OCI-LY7 (cell line): Measurements from ENCODE around the gene KNG1. TPM values are rescaled to one million over a fixed set of nuclear protein-coding genes. Genes with fewer than 3 reads are reported as not detected.

ENCODE experiments used
- BruUV-seq: library from RNA; stranded (reverse); fragments of 400-500 nt; replicated peaks from 2 replicates; lab custom pipeline; 2021; lab: Mats Ljungman, UMichigan
- CTCF ChIA-PET: fragments of 300-600 bp; sonication (Branson Sonifier 250); formaldehyde crosslinking; loops from one replicate; lab custom pipeline; 2022; ENCODE audit warnings: antibody characterized with exemption; ENCODE audit not compliant: unreplicated experiment; lab: Charles Lee
- POLR2A ChIA-PET: fragments of 300-600 bp; sonication (Branson Sonifier 250); formaldehyde crosslinking; loops from one replicate; lab custom pipeline; 2022; ENCODE audit warnings: antibody characterized with exemption; lab: Charles Lee
- DNase-seq: peaks from one replicate; pipeline ENCODE4 v3.0.0-alpha.2; 2015; ENCODE audit warnings: low spot score
- H2AFZ ChIP-seq: fragments of 200-600 bp; sonication (generic), shearing (Covaris generic); 2 replicates; pipeline ENCODE4 v1.6.1; 2014; ENCODE audit warnings: mild to moderate bottlenecking, antibody characterized with exemption, low read length, moderate library complexity
- H3K27ac ChIP-seq: fragments of 200-600 bp; sonication (generic); 2 replicates; pipeline ENCODE4 v1.5.1; 2014; ENCODE audit warnings: mixed run types, low read depth, mild to moderate bottlenecking, moderate library complexity, low read length, inconsistent platforms; ENCODE audit not compliant: poor library complexity, severe bottlenecking
- H3K36me3 ChIP-seq: fragments of 200-600 bp; sonication (generic); 2 replicates; pipeline ENCODE4 v1.6.1; 2014; ENCODE audit warnings: mild to moderate bottlenecking, antibody characterized with exemption, low read length, moderate library complexity, mixed read lengths; ENCODE audit not compliant: insufficient read depth
- H3K4me1 ChIP-seq: fragments of 200-600 bp; sonication (generic); 2 replicates; pipeline ENCODE4 v1.5.1; 2014; ENCODE audit warnings: mild to moderate bottlenecking, low read length; ENCODE audit not compliant: insufficient read depth, poor library complexity, severe bottlenecking
- H3K4me2 ChIP-seq: fragments of 200-600 bp; sonication (generic); 2 replicates; pipeline ENCODE4 v1.6.1; 2014; ENCODE audit warnings: mild to moderate bottlenecking, low read length
- H3K4me3 ChIP-seq: fragments of 200-600 bp; sonication (generic); 2 replicates; pipeline ENCODE4 v1.5.1; 2014; ENCODE audit warnings: mild to moderate bottlenecking, low read depth, low read length; ENCODE audit not compliant: poor library complexity, severe bottlenecking
- H3K79me2 ChIP-seq: fragments of 200-600 bp; sonication (generic); 2 replicates; pipeline ENCODE4 v1.6.1; 2016; ENCODE audit warnings: low read depth, mild to moderate bottlenecking, low read length, moderate library complexity, mixed read lengths; ENCODE audit not compliant: insufficient read depth
- H3K9me2 ChIP-seq: fragments of 200-600 bp; sonication (generic); 2 replicates; pipeline ENCODE4 v1.6.1; 2016; ENCODE audit warnings: mild to moderate bottlenecking, low read length, mixed read lengths; ENCODE audit not compliant: insufficient read depth
- H3K9me3 ChIP-seq: fragments of 200-600 bp; sonication (generic); 2 replicates; pipeline ENCODE4 v1.6.1; 2014; ENCODE audit warnings: mild to moderate bottlenecking, mixed run types, low read length, mixed read lengths
- H4K20me1 ChIP-seq: fragments of 200-600 bp; sonication (generic); 2 replicates; pipeline ENCODE4 v1.6.1; 2014; ENCODE audit warnings: mild to moderate bottlenecking, antibody characterized with exemption, low read length, moderate library complexity, mixed read lengths; ENCODE audit not compliant: insufficient read depth
- EZH2phosphoT487 ChIP-seq: fragments of 200-600 bp; sonication (generic); IDR thresholded peaks from 2 replicates; pipeline ENCODE4 v1.6.1; 2018; ENCODE audit warnings: low read depth, borderline replicate concordance, mild to moderate bottlenecking, mixed run types, antibody characterized with exemption, low read length, moderate library complexity, mixed read lengths
- intact Hi-C: fragments of 100-400 bp; cut with micrococcal nuclease; formaldehyde crosslinking; loops from one replicate; pipeline ENCODE4 v1.10.0; 2022; ENCODE audit not compliant: unreplicated experiment
- total RNA-seq, 2 experiments: library from RNA; depleted of rRNA in 1 of 2; stranded (reverse); fragments of >200 nt in 1 of 2; shearing (Covaris generic) in 1 of 2; gene quantifications; 2 replicates each; pipeline ENCODE4 v1.2.3, GENCODE V29; 2014 to 2022
- TF ChIP-seq, protein P1 (sequence below): fragments of 200-600 bp; sonication (generic); conservative IDR thresholded peaks from 2 replicates; pipeline ENCODE4 v1.5.1; 2014; ENCODE audit warnings: mild to moderate bottlenecking, antibody characterized with exemption, low read length, moderate library complexity, mixed read lengths

KNG1 gene
- total RNA-seq, 2 experiments from 2014 or later, result not detected

DNA sequence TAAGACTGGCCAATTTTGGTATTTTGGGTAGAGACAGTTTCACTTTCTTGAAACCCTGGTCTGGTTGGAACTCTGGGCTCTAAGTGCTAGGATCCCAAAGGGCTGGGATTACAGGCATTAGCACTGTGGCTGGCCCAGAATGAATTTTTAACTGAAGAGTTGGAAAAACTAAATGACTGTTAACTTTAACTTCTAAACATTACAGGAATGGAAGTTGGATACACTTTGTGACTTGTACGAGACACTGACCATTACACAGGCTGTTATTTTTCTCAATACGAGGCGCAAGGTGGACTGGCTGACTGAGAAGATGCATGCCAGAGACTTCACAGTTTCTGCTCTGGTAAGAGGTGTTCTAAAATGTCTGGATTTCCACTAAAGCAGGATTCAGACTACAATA, 69.8 kb downstream of the KNG1 start:
- peak; percentile 5 for DNase-seq
- BruUV-seq, result no TSS peak
- Histone ChIP-seq H3K4me1 (peaks cover 49% of the 10 kb centered on the region), H2AFZ (no peak overlapping the region), H3K27ac (peak overlapping the region; percentile 99), H3K9me2 (no peaks in the 10 kb centered on the region), H3K4me3 (peak overlapping the region; percentile 98), H3K36me3 (peaks cover 85% of the 10 kb centered on the region), H4K20me1 (peaks cover 45% of the 10 kb centered on the region), H3K9me3 (no peaks in the 10 kb centered on the region), H3K79me2 (peaks cover 70% of the 10 kb centered on the region), H3K4me2 (peak overlapping the region; percentile 98)
- intact Hi-C loops, result loop anchor here (5.0 kb wide), 1 partner anchor 145 kb away; the partner anchor contains the start of gene ST6GAL1
- POLR2A ChIA-PET, result interaction anchor here (1.2 to 1.4 kb wide), 2 partner anchors 11 to 15 kb away, joined by 4 read pairs; no protein-coding TSS in a partner anchor
- TF ChIP-seq, protein P1, sequence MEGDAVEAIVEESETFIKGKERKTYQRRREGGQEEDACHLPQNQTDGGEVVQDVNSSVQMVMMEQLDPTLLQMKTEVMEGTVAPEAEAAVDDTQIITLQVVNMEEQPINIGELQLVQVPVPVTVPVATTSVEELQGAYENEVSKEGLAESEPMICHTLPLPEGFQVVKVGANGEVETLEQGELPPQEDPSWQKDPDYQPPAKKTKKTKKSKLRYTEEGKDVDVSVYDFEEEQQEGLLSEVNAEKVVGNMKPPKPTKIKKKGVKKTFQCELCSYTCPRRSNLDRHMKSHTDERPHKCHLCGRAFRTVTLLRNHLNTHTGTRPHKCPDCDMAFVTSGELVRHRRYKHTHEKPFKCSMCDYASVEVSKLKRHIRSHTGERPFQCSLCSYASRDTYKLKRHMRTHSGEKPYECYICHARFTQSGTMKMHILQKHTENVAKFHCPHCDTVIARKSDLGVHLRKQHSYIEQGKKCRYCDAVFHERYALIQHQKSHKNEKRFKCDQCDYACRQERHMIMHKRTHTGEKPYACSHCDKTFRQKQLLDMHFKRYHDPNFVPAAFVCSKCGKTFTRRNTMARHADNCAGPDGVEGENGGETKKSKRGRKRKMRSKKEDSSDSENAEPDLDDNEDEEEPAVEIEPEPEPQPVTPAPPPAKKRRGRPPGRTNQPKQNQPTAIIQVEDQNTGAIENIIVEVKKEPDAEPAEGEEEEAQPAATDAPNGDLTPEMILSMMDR, result no peak
- no peak for TF ChIP-seq EZH2phosphoT487
- CTCF ChIA-PET, result no interaction called here

DNA sequence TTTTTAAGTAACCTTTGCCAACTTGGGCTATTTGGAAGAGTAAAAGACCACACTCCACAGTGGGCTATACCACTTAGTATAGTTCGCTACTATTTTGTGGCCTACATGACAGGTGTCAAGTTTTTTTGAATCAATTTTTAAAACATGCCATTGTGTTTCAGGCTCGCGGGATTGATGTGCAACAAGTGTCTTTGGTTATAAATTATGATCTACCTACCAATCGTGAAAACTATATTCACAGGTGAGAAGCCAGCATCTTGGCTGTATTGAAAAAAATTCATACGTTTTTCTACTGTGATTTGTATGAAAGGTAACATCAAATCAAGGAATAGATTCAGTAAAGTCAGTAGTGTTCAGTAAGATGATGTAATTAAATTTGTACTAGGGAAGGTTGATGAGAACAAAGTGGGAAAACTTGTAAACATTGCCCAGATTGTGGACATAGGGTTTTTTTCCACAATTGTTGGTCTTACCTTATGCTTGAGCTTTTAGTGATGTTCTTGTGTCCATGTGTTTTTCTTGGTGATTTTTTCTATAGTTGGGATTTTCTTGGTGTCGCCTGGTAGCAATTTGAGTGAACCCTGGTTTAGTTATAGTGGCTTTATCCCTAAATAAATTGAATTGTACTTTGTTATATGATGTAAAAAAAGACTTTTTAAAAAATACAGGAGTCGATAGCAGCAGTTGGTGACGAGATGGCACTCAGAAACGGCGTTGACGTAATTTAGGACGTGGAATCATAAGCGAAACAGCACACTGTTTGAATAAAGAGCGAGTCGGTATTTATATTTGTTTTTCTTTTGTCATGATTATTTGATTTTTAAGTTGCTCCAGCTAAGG, 70.7 kb downstream of the KNG1 start:
- H3K9me3 ChIP-seq, result no peaks in the 10 kb centered on the region
- intact Hi-C loops, result loop anchor here (5.0 kb wide), 1 partner anchor 144 kb away; the partner anchor contains the start of gene ST6GAL1
- H3K27ac ChIP-seq, result peak overlapping the region; percentile 99
- H3K4me2 ChIP-seq, result peak overlapping the region; percentile 98
- no peaks in the 10 kb centered on the region for H3K9me2 ChIP-seq
- CTCF ChIA-PET, result no interaction called here
- peaks cover 95% of the 10 kb centered on the region for H3K36me3 ChIP-seq
- TF ChIP-seq, protein P1, result no peak
- no peak for TF ChIP-seq EZH2phosphoT487
- H2AFZ ChIP-seq, result no peak overlapping the region
- DNase-seq, result peak; percentile 7
- POLR2A ChIA-PET, result interaction anchor here (1.2 to 1.4 kb wide), 2 partner anchors 10 to 16 kb away, joined by 4 read pairs; no protein-coding TSS in a partner anchor
- peaks cover 45% of the 10 kb centered on the region for H4K20me1 ChIP-seq
- H3K4me1 ChIP-seq, result peaks cover 42% of the 10 kb centered on the region
- peak overlapping the region; percentile 98 for H3K4me3 ChIP-seq
- no TSS peak for BruUV-seq
- peaks cover 60% of the 10 kb centered on the region for H3K79me2 ChIP-seq
